Measurements from ENCODE around the gene EPB41L1. TPM values are rescaled to one million over a fixed set of nuclear protein-coding genes. Genes with fewer than 3 reads are reported as not detected.

The EPB41L1 gene
- total RNA-seq, 1 donor from 2014 or later = 32.7 TPM

- Mint-ChIP-seq H3K4me1 (peaks cover 20% of the 10 kb centered on the region), H3K9me3 (no peaks in the 10 kb centered on the region), H3K27ac (no peak overlapping the region), H3K4me3 (no peak overlapping the region), H3K36me3 (no peaks in the 10 kb centered on the region), H3K27me3 (ENCODE audit: insufficient read depth, low read depth) (no peaks in the 10 kb centered on the region)
- H3K4me3 ChIP-seq = no peak overlapping the region
- peaks cover 14% of the 10 kb centered on the region for H3K4me1 ChIP-seq
- no peaks in the 10 kb centered on the region for H3K27me3 ChIP-seq
- H3K9me3 ChIP-seq (ENCODE audit: low read depth) = no peaks in the 10 kb centered on the region
- H3K79me2 ChIP-seq (ENCODE audit: low read depth) = no peaks in the 10 kb centered on the region
- H3K27ac ChIP-seq = no peak overlapping the region
- TF ChIP-seq EZH2 (IDR thresholded peaks at IDR 0.05) (no peak), EZH2phosphoT487 (IDR thresholded peaks at IDR 0.05) (no peak), CTCF (IDR thresholded peaks at IDR 0.05) (no peak)
- no peak overlapping the region for H2AFZ ChIP-seq (replicated peaks)
- H3K4me2 ChIP-seq = no peak overlapping the region
- H3K9ac ChIP-seq = no peak overlapping the region
- DNase-seq (ENCODE audit: low spot score) = no peak
- no peaks in the 10 kb centered on the region for H3K36me3 ChIP-seq
- peaks cover 1% of the 10 kb centered on the region for H4K20me1 ChIP-seq (ENCODE audit: low read depth)
- no peaks in the 10 kb centered on the region for H3F3A ChIP-seq (ENCODE audit: low read depth)
These were observed 110.1 kb downstream of the EPB41L1 start for GRCh38 chr20:36264426-36265246.

- Mint-ChIP-seq H3K9me3 (no peaks in the 10 kb centered on the region), H3K4me3 (no peak overlapping the region), H3K27ac (no peak overlapping the region), H3K27me3 (ENCODE audit: insufficient read depth, low read depth) (no peaks in the 10 kb centered on the region), H3K4me1 (peaks cover 20% of the 10 kb centered on the region), H3K36me3 (no peaks in the 10 kb centered on the region)
- Histone ChIP-seq H3K27me3 (no peaks in the 10 kb centered on the region), H3K4me3 (no peak overlapping the region), H4K20me1 (ENCODE audit: low read depth) (no peaks in the 10 kb centered on the region), H3K79me2 (ENCODE audit: low read depth) (no peaks in the 10 kb centered on the region), H3K4me1 (peaks cover 12% of the 10 kb centered on the region), H3K9ac (no peak overlapping the region), H3K4me2 (no peak overlapping the region), H2AFZ (replicated peaks) (no peak overlapping the region), H3K27ac (no peak overlapping the region), H3K36me3 (no peaks in the 10 kb centered on the region), H3F3A (ENCODE audit: low read depth) (no peaks in the 10 kb centered on the region), H3K9me3 (ENCODE audit: low read depth) (no peaks in the 10 kb centered on the region)
- no peak for DNase-seq (ENCODE audit: low spot score)
- TF ChIP-seq EZH2phosphoT487 (IDR thresholded peaks at IDR 0.05) (no peak), EZH2 (IDR thresholded peaks at IDR 0.05) (no peak), CTCF (IDR thresholded peaks at IDR 0.05) (no peak)
These were observed 111.6 kb downstream of the EPB41L1 start for GRCh38 chr20:36266189-36266588.

GRCh38 chr20:36267605-36268381, 113.3 kb downstream of the EPB41L1 start:
- Histone ChIP-seq H3K36me3 (no peaks in the 10 kb centered on the region), H3K9me3 (ENCODE audit: low read depth) (no peaks in the 10 kb centered on the region), H3K4me3 (no peak overlapping the region), H2AFZ (replicated peaks) (no peak overlapping the region), H3K4me2 (no peak overlapping the region), H3K4me1 (peaks cover 12% of the 10 kb centered on the region), H3K27me3 (no peaks in the 10 kb centered on the region), H4K20me1 (ENCODE audit: low read depth) (no peaks in the 10 kb centered on the region), H3K9ac (no peak overlapping the region), H3F3A (ENCODE audit: low read depth) (no peaks in the 10 kb centered on the region), H3K27ac (no peak overlapping the region), H3K79me2 (ENCODE audit: low read depth) (no peaks in the 10 kb centered on the region)
- Mint-ChIP-seq H3K4me1 (peaks cover 22% of the 10 kb centered on the region), H3K27me3 (ENCODE audit: insufficient read depth, low read depth) (no peaks in the 10 kb centered on the region), H3K9me3 (no peaks in the 10 kb centered on the region), H3K27ac (peak overlapping the region; percentile 86), H3K36me3 (no peaks in the 10 kb centered on the region), H3K4me3 (no peak overlapping the region)
- TF ChIP-seq EZH2phosphoT487 (IDR thresholded peaks at IDR 0.05) = no peak
- TF ChIP-seq EZH2 (IDR thresholded peaks at IDR 0.05) = no peak
- no peak for TF ChIP-seq CTCF (IDR thresholded peaks at IDR 0.05)
- no peak for DNase-seq (ENCODE audit: low spot score)
